Large intestine (tissue), 3 donors: ENCODE results near the gene ZNF554. TPM values are rescaled to one million over a fixed set of nuclear protein-coding genes. Genes with fewer than 3 reads are reported as not detected.

Experiments used
- DNase-seq, 2 donors: peaks; one replicate each; pipeline versions ENCODE4 v3.0.0 to v3.0.0-alpha.2; 2013
- H3K27ac ChIP-seq: one replicate; pipeline ENCODE4 v1.5.1; 2013; ENCODE audit warnings: low read length
- H3K27me3 ChIP-seq: 2 replicates; pipeline ENCODE4 v1.6.1; 2013; ENCODE audit warnings: low read length; ENCODE audit not compliant: control insufficient read depth, insufficient read depth
- H3K36me3 ChIP-seq: 2 replicates; pipeline ENCODE4 v1.6.1; 2013; ENCODE audit warnings: low read length; ENCODE audit not compliant: control insufficient read depth, insufficient read depth
- H3K4me1 ChIP-seq: one replicate; pipeline ENCODE4 v1.6.1; 2013; ENCODE audit warnings: low read length; ENCODE audit not compliant: control insufficient read depth, insufficient read depth
- H3K4me3 ChIP-seq: one replicate; pipeline ENCODE4 v1.5.1; 2013; ENCODE audit warnings: low read length
- H3K9me3 ChIP-seq: one replicate; pipeline ENCODE4 v1.6.1; 2013; ENCODE audit warnings: mild to moderate bottlenecking, low read depth, low read length, moderate library complexity; ENCODE audit not compliant: control insufficient read depth
- WGBS: methylation state at CpG from one replicate; pipeline ENCODE4 v1.1.5; 2013; ENCODE audit warnings: low lambda C conversion rate; ENCODE audit not compliant: insufficient coverage; 5-methylcytosine and 5-hydroxymethylcytosine counted together
- polyA plus RNA-seq: library from polyadenylated mRNA; unstranded; fragments of 120-200 nt; gene quantifications from one replicate; pipeline ENCODE4 v1.2.1, GENCODE V29; 2013

Gene ZNF554
- polyA plus RNA-seq, 1 donor = 5.5 TPM

DNA sequence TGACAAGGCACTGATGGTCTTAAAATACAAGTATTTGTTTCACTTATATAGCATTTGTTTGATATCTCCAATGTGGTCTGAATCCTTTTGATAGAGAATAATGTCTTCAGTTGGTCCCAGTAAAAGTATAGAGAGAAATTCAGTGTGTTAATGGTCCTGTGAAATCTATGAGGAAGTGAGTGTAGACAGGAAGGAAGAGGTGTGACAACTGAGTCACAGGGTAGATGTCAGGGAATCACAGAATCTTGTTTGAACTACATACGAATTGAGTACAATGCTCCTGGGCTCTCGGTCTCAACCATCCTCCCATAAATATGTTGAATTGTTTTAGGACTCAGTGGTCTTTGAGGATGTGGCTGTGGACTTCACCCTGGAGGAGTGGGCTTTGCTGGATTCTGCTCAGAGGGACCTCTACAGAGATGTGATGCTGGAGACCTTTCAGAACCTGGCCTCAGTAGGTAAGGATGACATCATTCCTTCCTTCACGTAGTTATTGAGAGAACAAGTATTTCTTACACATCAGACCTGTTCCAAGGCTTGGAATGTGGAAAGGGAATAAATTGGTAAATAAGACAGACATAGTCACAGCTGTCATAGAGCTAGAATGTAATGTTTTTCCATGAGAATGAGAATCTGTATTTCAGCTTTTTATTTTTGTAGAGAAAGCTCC, 30.7 kb downstream of the ZNF554 start:
- no CpG with 5 or more reads among the region's 3 CpGs for WGBS
- no peak overlapping the region for H3K27ac ChIP-seq

DNA sequence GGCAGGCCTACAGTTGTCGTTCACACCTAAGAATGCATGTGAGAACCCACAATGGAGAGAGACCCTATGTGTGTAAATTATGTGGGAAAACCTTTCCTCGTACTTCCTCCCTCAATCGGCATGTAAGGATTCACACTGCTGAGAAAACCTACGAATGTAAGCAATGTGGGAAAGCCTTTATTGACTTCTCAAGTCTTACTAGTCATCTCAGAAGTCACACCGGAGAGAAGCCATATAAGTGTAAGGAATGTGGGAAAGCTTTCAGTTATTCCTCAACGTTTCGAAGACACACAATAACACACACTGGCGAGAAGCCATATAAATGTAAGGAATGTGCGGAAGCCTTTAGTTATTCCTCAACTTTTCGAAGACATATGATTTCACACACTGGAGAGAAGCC, 32.9 kb downstream of the ZNF554 start:
- DNase-seq = no peak
- no CpG with 5 or more reads among the region's 10 CpGs for WGBS
- Histone ChIP-seq H3K27me3 (no peaks in the 10 kb centered on the region), H3K9me3 (peaks cover 25% of the 10 kb centered on the region), H3K27ac (no peak overlapping the region), H3K36me3 (peaks cover 30% of the 10 kb centered on the region), H3K4me1 (no peaks in the 10 kb centered on the region), H3K4me3 (no peak overlapping the region)

More for the DNA sequence above, 30.7 kb downstream of the ZNF554 start:
- Histone ChIP-seq H3K9me3 (peaks cover 24% of the 10 kb centered on the region), H3K4me3 (no peak overlapping the region), H3K27me3 (no peaks in the 10 kb centered on the region), H3K4me1 (no peaks in the 10 kb centered on the region), H3K36me3 (peaks cover 35% of the 10 kb centered on the region)
- no peak for DNase-seq

DNA sequence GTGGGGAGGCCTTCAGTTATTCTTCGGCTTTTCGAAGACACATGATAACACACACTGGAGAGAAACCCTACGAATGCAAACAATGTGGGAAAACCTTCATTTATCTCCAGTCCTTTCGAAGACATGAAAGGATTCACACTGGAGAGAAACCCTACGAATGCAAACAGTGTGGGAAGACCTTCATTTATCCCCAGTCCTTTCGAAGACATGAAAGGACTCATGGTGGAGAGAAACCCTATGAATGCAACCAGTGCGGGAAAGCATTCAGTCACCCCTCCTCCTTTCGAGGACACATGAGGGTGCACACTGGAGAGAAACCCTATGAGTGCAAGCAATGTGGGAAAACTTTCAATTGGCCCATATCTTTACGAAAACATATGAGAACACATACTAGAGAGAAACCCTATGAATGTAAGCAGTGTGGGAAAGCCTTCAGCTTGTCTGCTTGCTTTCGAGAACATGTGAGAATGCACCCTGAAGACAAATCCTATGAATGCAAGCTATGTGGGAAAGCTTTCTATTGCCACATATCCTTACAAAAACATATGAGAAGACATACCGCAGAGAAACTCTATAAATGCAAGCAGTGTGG, 33.4 kb downstream of the ZNF554 start:
- no peaks in the 10 kb centered on the region for H3K4me1 ChIP-seq
- no peak for DNase-seq
- H3K27ac ChIP-seq = no peak overlapping the region
- H3K9me3 ChIP-seq = peaks cover 27% of the 10 kb centered on the region
- H3K4me3 ChIP-seq = no peak overlapping the region
- WGBS = no CpG with 5 or more reads among the region's 11 CpGs
- H3K27me3 ChIP-seq = no peaks in the 10 kb centered on the region
- peaks cover 27% of the 10 kb centered on the region for H3K36me3 ChIP-seq

DNA sequence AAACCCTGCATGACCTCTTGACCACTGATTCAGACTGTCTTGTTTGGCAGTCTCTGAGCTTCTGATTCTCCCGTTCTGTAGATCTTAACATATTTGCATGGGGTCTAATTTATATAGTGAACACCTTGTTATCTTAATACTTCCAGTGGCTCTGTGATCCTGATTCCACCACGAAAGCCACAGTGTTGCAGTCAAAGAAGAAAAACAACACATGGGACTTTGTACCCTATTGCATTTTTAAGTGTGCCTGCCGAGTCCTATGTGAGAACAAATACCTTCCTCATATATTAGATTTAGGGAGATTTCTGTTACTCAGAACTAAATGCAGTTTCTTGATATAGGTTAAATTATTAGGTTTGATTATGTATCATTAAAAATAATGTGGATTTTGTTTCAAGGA, 35.2 kb downstream of the ZNF554 start:
- H3K27me3 ChIP-seq = no peaks in the 10 kb centered on the region
- peaks cover 27% of the 10 kb centered on the region for H3K36me3 ChIP-seq
- H3K27ac ChIP-seq = no peak overlapping the region
- no peak for DNase-seq
- no peaks in the 10 kb centered on the region for H3K4me1 ChIP-seq
- H3K4me3 ChIP-seq = no peak overlapping the region
- 80% methylated on average over 1 of the region's 3 CpGs for WGBS
- peaks cover 31% of the 10 kb centered on the region for H3K9me3 ChIP-seq

DNA sequence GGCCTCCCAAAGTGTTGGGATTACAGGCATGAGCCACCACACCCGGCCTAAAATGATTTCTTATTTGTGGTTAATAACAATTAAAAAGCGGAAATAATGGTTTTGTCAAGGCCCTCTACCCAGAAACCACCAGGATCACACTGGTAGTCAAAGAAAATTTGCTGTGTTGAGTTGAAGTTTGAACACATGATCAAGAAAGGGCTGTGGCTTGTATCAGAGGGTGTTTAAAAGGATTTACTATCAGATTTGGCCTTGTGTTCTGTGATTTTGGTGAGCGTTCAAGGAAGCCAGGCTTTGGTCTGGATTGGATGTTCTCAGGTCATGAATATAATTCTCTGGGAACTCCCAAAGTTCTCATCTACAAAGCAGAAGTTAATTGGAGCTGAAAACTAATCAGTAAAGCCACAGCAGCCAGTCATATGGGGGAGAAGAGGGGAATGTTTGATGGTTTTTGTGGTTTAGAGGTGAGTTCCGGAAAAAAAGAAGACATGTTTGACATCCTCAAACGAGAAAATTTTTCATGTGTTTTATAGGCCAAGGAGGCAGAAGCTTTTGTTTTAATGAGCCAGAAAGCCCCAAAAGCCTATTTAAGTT, 36.9 kb downstream of the ZNF554 start:
- no peak for DNase-seq
- Histone ChIP-seq H3K27ac (no peak overlapping the region), H3K4me1 (no peaks in the 10 kb centered on the region), H3K9me3 (peaks cover 26% of the 10 kb centered on the region), H3K27me3 (no peaks in the 10 kb centered on the region), H3K36me3 (peaks cover 22% of the 10 kb centered on the region), H3K4me3 (no peak overlapping the region)
- no CpG with 5 or more reads among the region's 5 CpGs for WGBS

DNA sequence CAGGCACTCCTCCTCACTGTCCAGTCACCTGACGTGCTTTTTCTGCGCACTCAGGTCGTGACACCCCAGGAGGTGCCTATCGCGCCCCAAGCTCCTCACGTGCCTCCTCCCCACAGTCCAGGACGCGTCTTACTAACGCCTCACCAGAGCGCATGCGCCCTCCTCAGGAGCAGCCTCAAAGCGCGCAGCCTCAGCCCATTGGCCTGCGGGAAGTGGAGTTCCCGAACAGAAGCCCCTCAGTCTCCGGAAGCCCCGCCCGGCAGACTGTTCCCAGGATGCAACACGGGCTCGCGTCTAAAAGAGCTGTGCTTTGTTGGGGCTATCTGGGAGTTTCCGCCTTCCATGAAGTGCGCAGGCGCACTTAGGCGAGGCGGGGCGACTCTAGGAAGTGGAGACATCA, 39.2 kb downstream of the ZNF554 start:
- Histone ChIP-seq H3K4me3 (no peak overlapping the region), H3K27ac (no peak overlapping the region), H3K27me3 (no peaks in the 10 kb centered on the region), H3K4me1 (no peaks in the 10 kb centered on the region), H3K9me3 (peaks cover 24% of the 10 kb centered on the region), H3K36me3 (no peaks in the 10 kb centered on the region)
- DNase-seq = no peak
- WGBS = no CpG with 5 or more reads among the region's 27 CpGs

DNA sequence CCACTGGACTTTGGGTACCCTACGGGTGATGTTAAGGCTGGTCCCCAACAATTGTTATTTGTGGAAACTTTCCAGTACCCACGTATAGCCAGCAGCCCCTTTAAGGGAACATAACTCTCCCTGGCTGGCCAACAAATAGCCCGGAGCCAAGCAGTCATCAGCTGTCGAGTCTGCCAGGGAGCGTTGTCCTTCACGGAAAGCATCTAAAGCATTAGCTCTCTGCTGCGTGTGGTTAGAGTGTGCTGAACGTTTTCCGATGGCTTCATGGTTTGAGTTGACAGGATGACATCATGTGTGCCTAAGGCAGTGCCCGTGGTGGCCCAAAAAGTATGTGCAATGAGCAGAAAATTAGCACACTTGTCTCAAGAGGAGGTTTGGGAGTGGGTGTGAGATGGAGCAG, 44.1 kb downstream of the ZNF554 start:
- Histone ChIP-seq H3K36me3 (no peaks in the 10 kb centered on the region), H3K27me3 (no peaks in the 10 kb centered on the region), H3K9me3 (peaks cover 9% of the 10 kb centered on the region), H3K4me3 (no peak overlapping the region), H3K27ac (no peak overlapping the region), H3K4me1 (no peaks in the 10 kb centered on the region)
- no CpG with 5 or more reads among the region's 10 CpGs for WGBS
- DNase-seq = no peak

DNA sequence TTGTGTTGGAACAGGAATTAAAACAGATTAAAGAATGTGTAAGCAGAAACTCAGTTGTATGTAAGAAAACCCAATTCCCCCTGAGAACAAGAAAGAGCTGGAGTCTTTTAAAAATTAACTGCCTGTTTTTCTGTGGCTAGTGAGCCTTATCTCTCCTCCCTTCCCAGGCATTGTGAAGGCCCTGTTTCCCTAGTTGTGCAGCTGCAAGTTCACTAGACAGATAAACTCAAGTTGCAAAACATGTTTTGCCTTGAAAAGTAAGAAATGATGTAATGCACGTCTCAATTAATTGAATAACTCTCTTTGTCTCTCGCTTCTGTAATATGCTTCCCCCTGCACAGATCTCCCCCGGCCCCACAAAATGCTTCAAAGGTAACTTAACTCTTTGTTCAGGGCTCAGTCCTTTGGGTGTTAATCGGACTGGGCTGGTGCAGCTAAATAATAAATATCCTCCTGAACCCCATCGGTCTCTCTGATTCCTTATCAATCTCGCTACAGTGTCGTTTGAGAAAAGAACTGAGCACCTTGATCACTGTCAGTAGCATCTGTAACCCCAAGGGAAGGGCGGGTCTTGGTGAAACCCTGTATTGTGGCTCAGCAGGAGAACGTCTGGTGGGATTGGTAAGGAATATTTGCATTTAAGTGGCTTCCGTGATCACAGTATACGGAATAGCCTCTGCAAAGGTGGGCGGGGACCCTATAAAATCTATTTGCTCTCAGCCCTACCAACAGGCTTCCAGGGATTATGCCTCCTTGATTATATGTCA, 45.8 kb downstream of the ZNF554 start:
- peaks cover 4% of the 10 kb centered on the region for H3K9me3 ChIP-seq
- H3K4me1 ChIP-seq = no peaks in the 10 kb centered on the region
- WGBS = 0% methylated on average over 3 of the region's 12 CpGs
- H3K36me3 ChIP-seq = no peaks in the 10 kb centered on the region
- no peak overlapping the region for H3K4me3 ChIP-seq
- no peaks in the 10 kb centered on the region for H3K27me3 ChIP-seq
- peak in 1 of 2 donors; percentile 10 for DNase-seq
- H3K27ac ChIP-seq = no peak overlapping the region

DNA sequence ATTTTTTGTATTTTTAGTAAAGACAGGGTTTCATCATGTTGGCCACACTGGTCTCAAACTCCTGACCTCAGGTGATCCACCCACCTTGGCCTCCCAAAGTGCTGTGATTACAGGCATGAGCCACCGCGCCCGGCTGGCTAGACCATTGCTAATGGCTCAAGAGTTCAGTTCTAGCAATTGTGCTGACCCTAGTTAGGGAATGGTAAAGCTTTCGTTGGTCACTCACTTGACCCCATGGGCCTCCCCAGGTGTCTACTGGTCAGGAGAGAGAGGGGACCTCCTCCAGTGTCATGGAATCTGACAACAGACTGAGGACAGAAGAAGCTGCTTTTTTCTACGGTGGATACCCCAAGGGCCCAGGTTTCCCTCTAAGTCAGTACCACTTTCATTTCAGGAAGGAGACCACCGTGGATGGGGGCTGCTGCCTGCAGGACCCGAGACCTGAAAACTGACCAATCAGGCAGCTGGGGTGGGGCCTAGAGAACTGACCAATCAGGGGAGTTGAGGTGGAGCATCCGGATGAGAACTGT, 46.9 kb downstream of the ZNF554 start:
- no CpG with 5 or more reads among the region's 8 CpGs for WGBS
- Histone ChIP-seq H3K4me3 (no peak overlapping the region), H3K9me3 (peaks cover 9% of the 10 kb centered on the region), H3K4me1 (no peaks in the 10 kb centered on the region), H3K27ac (no peak overlapping the region), H3K27me3 (no peaks in the 10 kb centered on the region), H3K36me3 (no peaks in the 10 kb centered on the region)
- DNase-seq = no peak
